ENCODE results near the gene ZNF341. TPM values are rescaled to one million over a fixed set of nuclear protein-coding genes. Genes with fewer than 3 reads are reported as not detected.

Gene ZNF341
- total and polyA plus RNA-seq, 2 donors (not counting 1 experiment from before 2014, with no cell fraction given) = 9.1 to 10.9 TPM

DNA sequence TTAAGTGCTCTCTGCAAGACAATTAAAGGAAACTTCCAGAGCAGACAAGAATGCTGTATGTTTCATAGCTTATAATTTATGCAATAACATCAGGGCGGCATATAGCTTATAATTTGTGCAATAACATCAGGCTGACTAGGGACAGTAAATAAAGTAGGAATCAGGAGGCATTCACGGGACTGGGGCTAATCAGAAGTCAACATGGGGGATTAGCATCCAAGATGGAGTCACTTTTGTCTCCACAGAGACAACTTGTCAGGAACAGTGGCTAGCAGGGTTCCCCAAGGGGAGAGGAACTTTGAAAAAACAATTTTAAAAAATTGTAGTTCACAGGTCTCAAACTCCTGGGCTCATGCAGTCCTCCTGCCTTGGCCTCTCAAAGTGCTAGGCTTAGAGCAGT, 3.3 kb upstream of the ZNF341 start:
- peaks cover 9 to 17% of the 10 kb centered on the region in 2 donors for H3K4me1 ChIP-seq (ENCODE audit: control insufficient read depth in 2 of 2, insufficient read depth in 2 of 2, low read length in 2 of 2)
- no peaks in the 10 kb centered on the region for H3K79me2 ChIP-seq (ENCODE audit: control insufficient read depth, insufficient read depth, low read length)
- Mint-ChIP-seq H3K4me3 (no peak overlapping the region), H3K9me3 (ENCODE audit: insufficient read depth) (no peaks in the 10 kb centered on the region), H3K4me1 (peaks cover 11% of the 10 kb centered on the region), H3K27ac (no peak overlapping the region), H3K27me3 (no peaks in the 10 kb centered on the region)
- H3K36me3 ChIP-seq (replicated peaks in 1 of 2; ENCODE audit: control extremely low read depth in 1 of 2, control insufficient read depth in 1 of 2, extremely low read depth in 1 of 2, insufficient read depth in 2 of 2, low read length in 1 of 2) = no peaks in the 10 kb centered on the region
- no peak for DNase-seq
- H3K9me3 ChIP-seq (ENCODE audit: control extremely low read depth in 1 of 3, control insufficient read depth in 2 of 3, insufficient read depth in 1 of 3, low read length in 2 of 3) = peaks cover 0 to 4% (median 0%) of the 10 kb centered on the region in 3 donors
- H3K4me3 ChIP-seq (ENCODE audit: control extremely low read depth in 1 of 5, extremely low read depth in 1 of 5, insufficient read depth in 1 of 5, low read depth in 2 of 5, low read length in 4 of 5) = no peak overlapping the region
- H2AFZ ChIP-seq (ENCODE audit: insufficient read depth, low read depth, low read length, poor library complexity, severe bottlenecking) = no peak overlapping the region
- no peak overlapping the region for H3K9ac ChIP-seq (ENCODE audit: low read length)
- TF ChIP-seq, protein P1, sequence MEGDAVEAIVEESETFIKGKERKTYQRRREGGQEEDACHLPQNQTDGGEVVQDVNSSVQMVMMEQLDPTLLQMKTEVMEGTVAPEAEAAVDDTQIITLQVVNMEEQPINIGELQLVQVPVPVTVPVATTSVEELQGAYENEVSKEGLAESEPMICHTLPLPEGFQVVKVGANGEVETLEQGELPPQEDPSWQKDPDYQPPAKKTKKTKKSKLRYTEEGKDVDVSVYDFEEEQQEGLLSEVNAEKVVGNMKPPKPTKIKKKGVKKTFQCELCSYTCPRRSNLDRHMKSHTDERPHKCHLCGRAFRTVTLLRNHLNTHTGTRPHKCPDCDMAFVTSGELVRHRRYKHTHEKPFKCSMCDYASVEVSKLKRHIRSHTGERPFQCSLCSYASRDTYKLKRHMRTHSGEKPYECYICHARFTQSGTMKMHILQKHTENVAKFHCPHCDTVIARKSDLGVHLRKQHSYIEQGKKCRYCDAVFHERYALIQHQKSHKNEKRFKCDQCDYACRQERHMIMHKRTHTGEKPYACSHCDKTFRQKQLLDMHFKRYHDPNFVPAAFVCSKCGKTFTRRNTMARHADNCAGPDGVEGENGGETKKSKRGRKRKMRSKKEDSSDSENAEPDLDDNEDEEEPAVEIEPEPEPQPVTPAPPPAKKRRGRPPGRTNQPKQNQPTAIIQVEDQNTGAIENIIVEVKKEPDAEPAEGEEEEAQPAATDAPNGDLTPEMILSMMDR (IDR thresholded peaks at IDR 0.05) = no peak
- TF ChIP-seq EZH2 (IDR thresholded peaks at IDR 0.05; ENCODE audit: borderline replicate concordance, insufficient read depth, low read depth, low read length, poor library complexity, severe bottlenecking) = no peak
- H3K27me3 ChIP-seq (replicated peaks in 1 of 4; ENCODE audit: control extremely low read depth in 1 of 4, control insufficient read depth in 3 of 4, insufficient read depth in 4 of 4, low read length in 3 of 4) = no peaks in the 10 kb centered on the region
- WGBS (ENCODE audit: insufficient coverage) = 100% methylated on average over 1 of the region's 2 CpGs
- H3K4me2 ChIP-seq (replicated peaks; ENCODE audit: low read depth, low read length, poor library complexity, severe bottlenecking) = no peak overlapping the region
- ChIA-PET POLR2A (interaction anchor here (0.5 to 1.0 kb wide), 2 partner anchors 46 to 310 kb away, joined by 3 to 9 read pairs; no protein-coding TSS in a partner anchor), CTCF (interaction anchor here (1.0 kb wide), 1 partner anchor 8 kb away, joined by 4 read pairs; the partner anchor contains the start of gene PXMP4)
- no peak for ATAC-seq (ENCODE audit: low read depth)
- no peak overlapping the region for H3K27ac ChIP-seq (ENCODE audit: low read length in 2 of 2)
- intact Hi-C loops (cut with micrococcal nuclease) = no loop called here
- H4K20me1 ChIP-seq (ENCODE audit: control insufficient read depth, insufficient read depth, low read length, poor library complexity, severe bottlenecking) = no peaks in the 10 kb centered on the region

DNA sequence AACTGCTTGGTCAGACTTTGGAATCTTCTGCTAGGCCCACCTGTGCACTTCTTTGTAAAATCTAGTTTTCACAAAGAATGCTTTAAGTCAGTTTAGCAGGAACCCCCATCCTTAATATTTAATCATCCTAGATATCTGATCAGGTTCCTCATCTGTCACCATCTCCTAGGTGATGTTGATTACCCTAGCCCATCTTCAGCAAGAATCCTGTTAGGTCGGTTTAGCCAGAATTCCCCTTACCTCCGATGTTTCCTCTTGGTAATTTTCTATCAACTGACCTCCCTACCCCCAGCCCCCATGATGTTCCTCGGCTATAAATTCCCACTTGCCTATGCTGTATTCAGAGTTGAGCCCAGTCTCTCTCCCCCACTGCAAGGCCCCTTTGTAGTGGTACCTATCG, 2.7 kb upstream of the ZNF341 start:
- ATAC-seq (ENCODE audit: low read depth) (no peak), DNase-seq (no peak)
- H3K36me3 ChIP-seq (replicated peaks in 1 of 2; ENCODE audit: control extremely low read depth in 1 of 2, control insufficient read depth in 1 of 2, extremely low read depth in 1 of 2, insufficient read depth in 2 of 2, low read length in 1 of 2) = no peaks in the 10 kb centered on the region
- H3K4me2 ChIP-seq (replicated peaks; ENCODE audit: low read depth, low read length, poor library complexity, severe bottlenecking) = no peak overlapping the region
- Mint-ChIP-seq H3K4me3 (no peak overlapping the region), H3K27ac (peak overlapping the region; percentile 48), H3K27me3 (no peaks in the 10 kb centered on the region), H3K4me1 (peaks cover 18% of the 10 kb centered on the region), H3K9me3 (ENCODE audit: insufficient read depth) (no peaks in the 10 kb centered on the region)
- H3K9me3 ChIP-seq (ENCODE audit: control extremely low read depth in 1 of 3, control insufficient read depth in 2 of 3, insufficient read depth in 1 of 3, low read length in 2 of 3) = peaks cover 0 to 4% (median 0%) of the 10 kb centered on the region in 3 donors
- intact Hi-C loops (cut with micrococcal nuclease) = no loop called here
- 94% methylated on average over 2 of the region's 4 CpGs for WGBS (ENCODE audit: insufficient coverage)
- H2AFZ ChIP-seq (ENCODE audit: insufficient read depth, low read depth, low read length, poor library complexity, severe bottlenecking) = no peak overlapping the region
- no peaks in the 10 kb centered on the region for H4K20me1 ChIP-seq (ENCODE audit: control insufficient read depth, insufficient read depth, low read length, poor library complexity, severe bottlenecking)
- TF ChIP-seq, protein P1 (IDR thresholded peaks at IDR 0.05) = no peak
- TF ChIP-seq EZH2 (IDR thresholded peaks at IDR 0.05; ENCODE audit: borderline replicate concordance, insufficient read depth, low read depth, low read length, poor library complexity, severe bottlenecking) = no peak
- no peak overlapping the region for H3K9ac ChIP-seq (ENCODE audit: low read length)
- no peak overlapping the region for H3K4me3 ChIP-seq (ENCODE audit: control extremely low read depth in 1 of 5, extremely low read depth in 1 of 5, insufficient read depth in 1 of 5, low read depth in 2 of 5, low read length in 4 of 5)
- H3K4me1 ChIP-seq (ENCODE audit: control insufficient read depth in 2 of 2, insufficient read depth in 2 of 2, low read length in 2 of 2) = peaks cover 15 to 23% of the 10 kb centered on the region in 2 donors
- H3K27ac ChIP-seq (ENCODE audit: low read length in 2 of 2) = no peak overlapping the region
- ChIA-PET CTCF (no interaction called here), POLR2A (no interaction called here)
- H3K27me3 ChIP-seq (replicated peaks in 1 of 4; ENCODE audit: control extremely low read depth in 1 of 4, control insufficient read depth in 3 of 4, insufficient read depth in 4 of 4, low read length in 3 of 4) = no peaks in the 10 kb centered on the region
- H3K79me2 ChIP-seq (ENCODE audit: control insufficient read depth, insufficient read depth, low read length) = no peaks in the 10 kb centered on the region
